Endothelial cell (in vitro differentiated cells): ENCODE measurements around the gene DENND1A. TPM values are rescaled to one million over a fixed set of nuclear protein-coding genes. Genes with fewer than 3 reads are reported as not detected.

ENCODE experiments used
- DNase-seq: peaks from one replicate; pipeline ENCODE4 v3.0.0; 2021; ENCODE audit warnings: low spot score
- H3K27ac Mint-ChIP-seq: one replicate; pipeline ENCODE4 v1.8.0; 2021; ENCODE audit warnings: mixed read lengths, inconsistent platforms; ENCODE audit not compliant: unreplicated experiment
- H3K27me3 Mint-ChIP-seq: one replicate; pipeline ENCODE4 v1.8.0; 2021; ENCODE audit warnings: mild to moderate bottlenecking, moderate library complexity, mixed read lengths, inconsistent platforms; ENCODE audit not compliant: unreplicated experiment
- H3K36me3 Mint-ChIP-seq: one replicate; pipeline ENCODE4 v1.8.0; 2021; ENCODE audit warnings: mild to moderate bottlenecking, low read depth, mixed read lengths, inconsistent platforms; ENCODE audit not compliant: unreplicated experiment
- H3K4me1 Mint-ChIP-seq: one replicate; pipeline ENCODE4 v1.8.0; 2021; ENCODE audit warnings: mild to moderate bottlenecking, mixed read lengths, inconsistent platforms; ENCODE audit not compliant: unreplicated experiment
- H3K4me3 Mint-ChIP-seq: one replicate; pipeline ENCODE4 v1.8.0; 2021; ENCODE audit warnings: mild to moderate bottlenecking, mixed read lengths, inconsistent platforms; ENCODE audit not compliant: unreplicated experiment
- H3K9me3 Mint-ChIP-seq: one replicate; pipeline ENCODE4 v1.8.0; 2021; ENCODE audit warnings: mixed read lengths, inconsistent platforms; ENCODE audit not compliant: unreplicated experiment
- total RNA-seq: library from RNA; stranded (reverse); fragmentation: NEBNext Ultra II Directional; extraction: Animal tissue kit (Norgen Biotek cat#: 25700); gene quantifications from one replicate; pipeline ENCODE4 v1.2.1, GENCODE V29; 2021; ENCODE audit not compliant: unreplicated experiment
- TF ChIP-seq, protein P1 (sequence below): fragments of 200-600 bp; sonication (generic); IDR thresholded peaks from one replicate; pipeline ENCODE4 v1.5.0; 2021; ENCODE audit warnings: antibody characterized with exemption; ENCODE audit not compliant: unreplicated experiment

Gene DENND1A
- total RNA-seq, 1 donor from 2014 or later, result 14.1 TPM

DNA sequence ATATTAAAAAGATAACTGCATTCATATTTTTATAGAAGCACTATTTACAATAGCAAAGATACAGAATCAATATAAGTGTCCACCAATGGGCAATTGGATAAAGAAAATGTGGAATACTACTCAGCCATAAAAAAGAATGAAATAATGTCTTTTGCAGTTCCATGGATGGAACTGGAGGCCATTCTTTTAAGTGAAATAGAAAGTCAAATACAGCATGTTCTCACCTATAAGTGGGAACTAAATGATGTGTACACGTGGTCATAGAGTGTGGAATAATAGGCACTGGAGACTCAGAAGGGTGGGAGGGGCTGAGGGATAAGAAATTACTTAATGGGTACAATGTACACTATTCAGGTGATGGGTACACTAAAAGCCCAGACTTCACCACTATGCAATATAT lies 53.2 kb downstream of the DENND1A start:
- no peak for DNase-seq
- no peaks in the 10 kb centered on the region for H3K36me3 Mint-ChIP-seq
- no peaks in the 10 kb centered on the region for H3K9me3 Mint-ChIP-seq
- H3K4me1 Mint-ChIP-seq, result no peaks in the 10 kb centered on the region
- H3K4me3 Mint-ChIP-seq, result no peak overlapping the region
- TF ChIP-seq, protein P1, sequence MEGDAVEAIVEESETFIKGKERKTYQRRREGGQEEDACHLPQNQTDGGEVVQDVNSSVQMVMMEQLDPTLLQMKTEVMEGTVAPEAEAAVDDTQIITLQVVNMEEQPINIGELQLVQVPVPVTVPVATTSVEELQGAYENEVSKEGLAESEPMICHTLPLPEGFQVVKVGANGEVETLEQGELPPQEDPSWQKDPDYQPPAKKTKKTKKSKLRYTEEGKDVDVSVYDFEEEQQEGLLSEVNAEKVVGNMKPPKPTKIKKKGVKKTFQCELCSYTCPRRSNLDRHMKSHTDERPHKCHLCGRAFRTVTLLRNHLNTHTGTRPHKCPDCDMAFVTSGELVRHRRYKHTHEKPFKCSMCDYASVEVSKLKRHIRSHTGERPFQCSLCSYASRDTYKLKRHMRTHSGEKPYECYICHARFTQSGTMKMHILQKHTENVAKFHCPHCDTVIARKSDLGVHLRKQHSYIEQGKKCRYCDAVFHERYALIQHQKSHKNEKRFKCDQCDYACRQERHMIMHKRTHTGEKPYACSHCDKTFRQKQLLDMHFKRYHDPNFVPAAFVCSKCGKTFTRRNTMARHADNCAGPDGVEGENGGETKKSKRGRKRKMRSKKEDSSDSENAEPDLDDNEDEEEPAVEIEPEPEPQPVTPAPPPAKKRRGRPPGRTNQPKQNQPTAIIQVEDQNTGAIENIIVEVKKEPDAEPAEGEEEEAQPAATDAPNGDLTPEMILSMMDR, result no peak
- no peak overlapping the region for H3K27ac Mint-ChIP-seq
- no peaks in the 10 kb centered on the region for H3K27me3 Mint-ChIP-seq

DNA sequence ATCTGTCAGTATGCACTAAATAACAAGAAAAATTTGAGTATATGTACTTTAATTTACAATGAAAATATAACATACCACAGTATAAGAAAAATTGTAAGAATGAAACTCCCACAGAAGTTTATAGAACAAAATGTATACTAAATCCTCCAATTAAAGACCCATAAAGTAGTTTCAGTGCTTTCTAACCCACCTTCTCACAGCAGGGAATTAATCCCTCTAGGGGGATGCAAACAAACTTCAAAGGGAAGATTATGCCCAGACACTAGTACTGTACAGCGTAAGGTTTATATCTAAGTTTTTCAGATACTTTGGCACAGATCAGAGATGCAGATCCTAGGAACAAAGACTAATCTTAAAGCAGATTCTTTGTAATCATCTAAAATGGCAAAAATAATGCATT lies 57.2 kb downstream of the DENND1A start:
- Mint-ChIP-seq H3K27ac (no peak overlapping the region), H3K36me3 (no peaks in the 10 kb centered on the region), H3K27me3 (no peaks in the 10 kb centered on the region), H3K9me3 (no peaks in the 10 kb centered on the region), H3K4me3 (no peak overlapping the region), H3K4me1 (no peaks in the 10 kb centered on the region)
- DNase-seq, result no peak
- TF ChIP-seq, protein P1, result no peak

DNA sequence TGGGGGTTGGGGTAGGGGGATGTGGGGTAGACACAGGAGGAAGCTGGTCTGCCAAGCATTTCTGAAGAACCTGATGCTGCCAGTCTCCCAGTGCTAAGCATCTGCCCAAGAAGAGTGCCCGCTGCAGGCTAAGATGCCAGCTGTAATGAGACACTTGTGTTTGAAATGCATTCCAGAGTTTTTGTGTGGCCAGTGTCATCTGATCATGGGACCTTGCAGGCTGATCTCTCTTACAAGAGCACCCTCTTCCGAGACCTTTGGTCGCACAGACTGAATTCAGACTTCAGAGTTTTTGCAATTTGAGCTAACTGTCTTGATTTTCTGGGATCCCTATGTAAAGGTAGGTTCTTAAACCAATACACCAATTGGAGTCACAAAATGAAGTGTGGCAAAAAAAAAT lies 58.1 kb downstream of the DENND1A start:
- no peak for DNase-seq
- no peaks in the 10 kb centered on the region for H3K36me3 Mint-ChIP-seq
- TF ChIP-seq, protein P1, result no peak
- H3K27me3 Mint-ChIP-seq, result no peaks in the 10 kb centered on the region
- H3K4me3 Mint-ChIP-seq, result no peak overlapping the region
- H3K9me3 Mint-ChIP-seq, result no peaks in the 10 kb centered on the region
- no peaks in the 10 kb centered on the region for H3K4me1 Mint-ChIP-seq
- no peak overlapping the region for H3K27ac Mint-ChIP-seq

DNA sequence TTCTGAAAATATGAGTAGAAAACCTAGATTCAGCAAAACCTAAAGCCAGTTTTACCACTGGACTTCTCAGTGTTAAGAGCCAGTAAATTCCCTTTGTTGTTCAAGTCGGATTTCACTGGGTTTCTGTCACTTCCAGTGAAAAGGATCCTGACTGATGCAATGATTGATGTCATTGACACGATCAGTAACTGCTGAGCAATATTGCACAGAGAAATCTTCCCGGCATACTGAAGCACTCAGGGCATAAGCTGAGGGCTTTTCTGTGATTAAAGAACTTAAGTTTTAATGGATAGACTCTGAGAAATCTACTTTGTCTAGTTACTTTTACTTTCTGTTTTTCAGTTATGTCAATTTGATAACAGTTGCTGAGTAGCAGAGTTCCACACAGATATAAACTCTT lies 61.9 kb downstream of the DENND1A start:
- Mint-ChIP-seq H3K4me3 (no peak overlapping the region), H3K9me3 (no peaks in the 10 kb centered on the region), H3K27ac (no peak overlapping the region), H3K4me1 (peaks cover 13% of the 10 kb centered on the region), H3K27me3 (no peaks in the 10 kb centered on the region), H3K36me3 (no peaks in the 10 kb centered on the region)
- DNase-seq, result no peak
- TF ChIP-seq, protein P1, result no peak

DNA sequence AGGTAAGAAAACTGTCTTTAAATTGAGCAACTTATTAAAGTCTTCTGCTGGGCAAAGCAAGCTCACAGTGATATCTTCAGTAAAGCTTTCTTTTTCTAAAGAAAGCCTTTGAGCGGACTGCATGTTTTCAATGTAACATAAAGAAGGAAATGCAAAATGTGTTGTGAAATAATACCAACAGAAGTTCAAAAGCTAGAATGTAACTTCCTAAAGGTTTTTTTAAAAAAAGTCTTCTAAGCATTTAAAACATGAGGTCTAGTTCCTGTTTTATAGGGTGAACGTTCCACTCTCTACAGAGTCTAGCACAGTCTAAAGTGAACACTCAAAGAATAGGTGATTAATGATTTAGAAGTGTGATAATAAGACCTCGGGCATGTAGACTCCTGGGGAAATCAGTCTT lies 62.9 kb downstream of the DENND1A start:
- H3K27ac Mint-ChIP-seq, result no peak overlapping the region
- no peaks in the 10 kb centered on the region for H3K9me3 Mint-ChIP-seq
- peaks cover 15% of the 10 kb centered on the region for H3K4me1 Mint-ChIP-seq
- no peak overlapping the region for H3K4me3 Mint-ChIP-seq
- TF ChIP-seq, protein P1, result no peak
- no peaks in the 10 kb centered on the region for H3K36me3 Mint-ChIP-seq
- no peaks in the 10 kb centered on the region for H3K27me3 Mint-ChIP-seq
- DNase-seq, result no peak
